ENCODE data around the gene ARHGEF38. TPM values are rescaled to one million over a fixed set of nuclear protein-coding genes. Genes with fewer than 3 reads are reported as not detected.

ARHGEF38 gene
- total RNA-seq, 1 donor from 2014 or later: not detected

DNA sequence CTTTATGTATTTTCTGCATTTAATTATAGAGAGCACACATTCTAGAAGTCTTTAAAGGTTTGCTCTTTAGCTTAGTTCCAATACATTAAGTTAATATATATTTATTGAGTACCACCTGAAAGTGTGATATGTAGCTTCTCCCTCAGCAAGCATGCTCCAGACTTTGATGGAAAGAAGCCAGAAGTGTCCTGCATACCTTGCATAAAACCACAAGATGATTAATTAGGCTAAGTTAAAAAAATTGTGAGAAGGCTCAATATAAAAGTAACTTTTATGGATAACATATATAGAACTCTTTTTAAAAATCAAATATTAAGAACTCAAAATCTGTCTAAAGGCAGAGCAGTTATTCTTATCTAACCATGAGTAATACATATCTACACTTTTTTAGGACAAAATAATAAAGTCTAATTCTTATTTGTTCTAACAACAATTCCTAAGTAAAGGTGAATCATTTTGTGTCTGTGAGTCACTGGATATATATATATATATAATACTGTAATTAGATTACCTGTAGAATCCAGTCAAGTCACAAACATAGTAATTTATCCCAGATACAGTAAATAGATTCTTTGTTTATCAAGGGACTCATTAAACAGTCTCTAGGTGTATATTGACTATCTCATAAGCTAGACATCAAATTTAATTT is 104.8 kb downstream of the ARHGEF38 start:
- Mint-ChIP-seq H3K4me3 (ENCODE audit: unreplicated experiment) (no peak overlapping the region), H3K36me3 (ENCODE audit: low read depth) (peaks cover 2% of the 10 kb centered on the region), H3K9me3 (ENCODE audit: low read depth) (no peaks in the 10 kb centered on the region), H3K27ac (ENCODE audit: unreplicated experiment) (no peak overlapping the region), H3K27me3 (ENCODE audit: low read depth) (peaks cover 31% of the 10 kb centered on the region), H3K4me1 (ENCODE audit: low read depth) (no peaks in the 10 kb centered on the region)
- DNase-seq (ENCODE audit: low spot score): no peak
- TF ChIP-seq, protein P1, sequence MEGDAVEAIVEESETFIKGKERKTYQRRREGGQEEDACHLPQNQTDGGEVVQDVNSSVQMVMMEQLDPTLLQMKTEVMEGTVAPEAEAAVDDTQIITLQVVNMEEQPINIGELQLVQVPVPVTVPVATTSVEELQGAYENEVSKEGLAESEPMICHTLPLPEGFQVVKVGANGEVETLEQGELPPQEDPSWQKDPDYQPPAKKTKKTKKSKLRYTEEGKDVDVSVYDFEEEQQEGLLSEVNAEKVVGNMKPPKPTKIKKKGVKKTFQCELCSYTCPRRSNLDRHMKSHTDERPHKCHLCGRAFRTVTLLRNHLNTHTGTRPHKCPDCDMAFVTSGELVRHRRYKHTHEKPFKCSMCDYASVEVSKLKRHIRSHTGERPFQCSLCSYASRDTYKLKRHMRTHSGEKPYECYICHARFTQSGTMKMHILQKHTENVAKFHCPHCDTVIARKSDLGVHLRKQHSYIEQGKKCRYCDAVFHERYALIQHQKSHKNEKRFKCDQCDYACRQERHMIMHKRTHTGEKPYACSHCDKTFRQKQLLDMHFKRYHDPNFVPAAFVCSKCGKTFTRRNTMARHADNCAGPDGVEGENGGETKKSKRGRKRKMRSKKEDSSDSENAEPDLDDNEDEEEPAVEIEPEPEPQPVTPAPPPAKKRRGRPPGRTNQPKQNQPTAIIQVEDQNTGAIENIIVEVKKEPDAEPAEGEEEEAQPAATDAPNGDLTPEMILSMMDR (IDR thresholded peaks at IDR 0.05): no peak

DNA sequence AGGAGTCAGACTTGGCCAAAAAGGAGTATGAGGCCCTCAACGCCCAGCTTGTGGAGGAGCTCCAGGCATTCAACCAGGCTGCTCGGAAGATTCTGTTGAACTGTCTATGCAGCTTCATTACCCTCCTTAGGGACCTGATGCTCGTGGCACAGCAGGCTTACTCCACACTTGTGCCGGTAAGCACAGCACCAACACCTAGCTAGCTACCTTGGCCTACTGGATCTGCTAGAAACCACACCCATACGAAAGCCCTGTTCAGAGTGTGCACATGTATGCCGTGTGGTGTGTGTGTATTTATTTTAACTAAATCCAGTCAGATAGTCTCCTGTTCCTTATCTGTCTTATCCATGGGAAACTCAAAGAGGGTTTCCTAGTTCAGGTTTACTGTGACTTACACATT is 106.8 kb downstream of the ARHGEF38 start:
- no peak overlapping the region for H3K27ac Mint-ChIP-seq (ENCODE audit: unreplicated experiment)
- H3K4me1 Mint-ChIP-seq (ENCODE audit: low read depth): no peaks in the 10 kb centered on the region
- no peaks in the 10 kb centered on the region for H3K9me3 Mint-ChIP-seq (ENCODE audit: low read depth)
- peaks cover 2% of the 10 kb centered on the region for H3K36me3 Mint-ChIP-seq (ENCODE audit: low read depth)
- TF ChIP-seq, protein P1 (IDR thresholded peaks at IDR 0.05): no peak
- no peak for DNase-seq (ENCODE audit: low spot score)
- peaks cover 25% of the 10 kb centered on the region for H3K27me3 Mint-ChIP-seq (ENCODE audit: low read depth)
- no peak overlapping the region for H3K4me3 Mint-ChIP-seq (ENCODE audit: unreplicated experiment)

DNA sequence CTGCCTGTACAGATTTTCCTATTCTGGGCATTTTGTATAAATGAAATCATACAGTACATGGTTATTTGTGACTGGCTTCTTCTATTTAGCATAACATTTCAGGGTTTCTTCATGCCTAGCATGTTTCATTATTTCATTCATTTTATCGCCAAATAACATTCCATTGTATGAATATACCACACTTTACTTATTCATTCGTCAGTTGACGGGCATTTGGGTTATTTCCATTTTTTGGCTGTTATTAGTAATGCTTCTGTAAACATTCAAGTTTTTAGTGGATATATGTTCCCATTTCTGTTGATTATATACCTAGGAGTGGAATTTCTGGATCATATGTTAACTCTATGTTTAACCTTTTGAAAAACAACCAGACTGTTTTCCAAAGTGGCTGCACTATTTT is 108.6 kb downstream of the ARHGEF38 start:
- DNase-seq (ENCODE audit: low spot score): no peak
- peaks cover 2% of the 10 kb centered on the region for H3K36me3 Mint-ChIP-seq (ENCODE audit: low read depth)
- no peaks in the 10 kb centered on the region for H3K4me1 Mint-ChIP-seq (ENCODE audit: low read depth)

DNA sequence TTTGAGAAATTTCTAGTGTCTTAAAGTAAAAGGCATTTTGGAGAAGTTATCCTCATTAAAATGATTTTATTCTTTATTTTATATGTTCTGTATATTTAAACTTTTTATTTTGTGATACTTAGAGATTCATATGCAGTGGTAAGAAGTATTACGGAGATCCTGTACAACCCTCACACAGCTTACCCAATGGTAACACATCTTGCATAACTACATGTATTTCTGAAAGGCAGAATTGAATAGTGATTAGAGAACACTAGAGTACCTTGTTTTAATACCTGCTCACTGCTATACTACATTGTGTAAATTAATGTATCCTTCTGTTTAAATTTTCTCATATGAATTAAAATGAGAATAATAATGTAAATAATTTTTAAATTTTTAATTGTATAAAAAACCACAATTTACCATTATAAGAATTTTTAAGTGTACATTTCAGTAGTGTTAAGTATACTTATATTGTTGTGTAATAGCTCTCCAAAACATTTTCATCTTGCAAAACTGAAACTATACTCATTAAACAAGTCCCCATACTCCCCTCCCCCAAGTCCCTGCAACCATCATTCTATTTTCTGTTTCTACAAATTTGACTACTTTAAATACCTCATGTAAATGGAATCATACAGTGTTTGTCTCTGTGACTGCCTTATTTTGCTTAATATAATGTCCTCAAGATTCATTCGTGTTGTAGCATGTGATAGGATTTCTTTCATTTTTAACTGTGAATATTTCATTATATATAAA is 110.7 kb downstream of the ARHGEF38 start:
- no peak overlapping the region for H3K4me3 Mint-ChIP-seq (ENCODE audit: unreplicated experiment)
- no peak for DNase-seq (ENCODE audit: low spot score)
- H3K36me3 Mint-ChIP-seq (ENCODE audit: low read depth): peaks cover 2% of the 10 kb centered on the region
- H3K4me1 Mint-ChIP-seq (ENCODE audit: low read depth): no peaks in the 10 kb centered on the region
- H3K27me3 Mint-ChIP-seq (ENCODE audit: low read depth): peaks cover 28% of the 10 kb centered on the region
- H3K27ac Mint-ChIP-seq (ENCODE audit: unreplicated experiment): no peak overlapping the region
- TF ChIP-seq, protein P1 (IDR thresholded peaks at IDR 0.05): no peak
- H3K9me3 Mint-ChIP-seq (ENCODE audit: low read depth): no peaks in the 10 kb centered on the region

More for the DNA sequence above, 108.6 kb downstream of the ARHGEF38 start:
- Mint-ChIP-seq H3K27ac (ENCODE audit: unreplicated experiment) (no peak overlapping the region), H3K9me3 (ENCODE audit: low read depth) (no peaks in the 10 kb centered on the region), H3K27me3 (ENCODE audit: low read depth) (peaks cover 21% of the 10 kb centered on the region), H3K4me3 (ENCODE audit: unreplicated experiment) (no peak overlapping the region)
- TF ChIP-seq, protein P1 (IDR thresholded peaks at IDR 0.05): no peak

DNA sequence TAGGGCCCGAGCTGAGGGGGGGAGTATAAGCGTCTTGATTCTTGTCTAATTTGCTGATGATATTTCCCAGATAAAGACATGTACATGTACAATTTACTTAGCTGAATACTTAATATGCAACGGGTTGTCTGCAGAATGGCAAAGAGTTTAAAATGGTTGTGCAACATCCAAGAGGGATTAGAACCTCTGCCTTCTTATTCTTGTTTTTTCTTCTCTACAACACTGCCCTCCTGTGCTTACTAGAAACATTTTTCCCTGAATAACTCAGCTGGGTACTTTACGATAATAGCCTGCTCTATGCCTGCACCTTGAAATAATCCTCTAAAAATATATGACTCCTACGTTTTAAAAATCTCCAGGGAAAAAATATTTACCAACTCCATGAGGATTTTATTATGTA is 114.3 kb downstream of the ARHGEF38 start:
- Mint-ChIP-seq H3K36me3 (ENCODE audit: low read depth) (peaks cover 2% of the 10 kb centered on the region), H3K27me3 (ENCODE audit: low read depth) (peaks cover 29% of the 10 kb centered on the region), H3K9me3 (ENCODE audit: low read depth) (no peaks in the 10 kb centered on the region), H3K27ac (ENCODE audit: unreplicated experiment) (no peak overlapping the region), H3K4me3 (ENCODE audit: unreplicated experiment) (no peak overlapping the region), H3K4me1 (ENCODE audit: low read depth) (no peaks in the 10 kb centered on the region)
- TF ChIP-seq, protein P1 (IDR thresholded peaks at IDR 0.05): peak; percentile 69
- no peak for DNase-seq (ENCODE audit: low spot score)

Measured in chondrocyte (in vitro differentiated cells).